ENCODE measurements around the gene NLGN1. TPM values are rescaled to one million over a fixed set of nuclear protein-coding genes. Genes with fewer than 3 reads are reported as not detected.

The NLGN1 gene
- total RNA-seq, 1 experiment from 2014 or later: not detected

GRCh38 chr3:173630849-173631248, 233.3 kb downstream of the NLGN1 start:
- H3K79me2 ChIP-seq (ENCODE audit: insufficient read depth, low read length): no peaks in the 10 kb centered on the region
- CTCF ChIA-PET: no interaction called here
- H3K4me2 ChIP-seq (ENCODE audit: low read length): no peak overlapping the region
- no peaks in the 10 kb centered on the region for H3K4me1 ChIP-seq (ENCODE audit: control insufficient read depth in 1 of 2, insufficient read depth in 2 of 2, low read length in 2 of 2)
- H3K27ac ChIP-seq (ENCODE audit: low read depth, low read length): no peak overlapping the region
- no peaks in the 10 kb centered on the region for H3K9me3 ChIP-seq (ENCODE audit: control insufficient read depth in 1 of 2, insufficient read depth in 1 of 2, low read depth in 1 of 2, low read length in 2 of 2)
- H3K27me3 ChIP-seq (ENCODE audit: insufficient read depth, low read length): no peaks in the 10 kb centered on the region
- H3K9ac ChIP-seq (ENCODE audit: low read length): no peak overlapping the region
- no peak overlapping the region for H3K4me3 ChIP-seq (replicated peaks in 1 of 2; ENCODE audit: low read depth in 1 of 2, low read length in 2 of 2)
- no peak for TF ChIP-seq RAD21 (IDR thresholded peaks at IDR 0.05; ENCODE audit: low read depth)
- TF ChIP-seq REST (IDR thresholded peaks at IDR 0.05; ENCODE audit: low read depth): no peak
- TF ChIP-seq ZNF274 (IDR thresholded peaks at IDR 0.05; ENCODE audit: low read depth, low read length): no peak
- TF ChIP-seq CTCF (IDR thresholded peaks at IDR 0.05 in 2 of 3, conservative IDR thresholded peaks at IDR 0.05 in 1 of 3; ENCODE audit: borderline replicate concordance in 1 of 3, insufficient read depth in 1 of 3, low read depth in 2 of 3, low read length in 2 of 3): no peak
- DNase-seq (ENCODE audit: low read depth, low spot score) (no peak), ATAC-seq (no peak)
- H3K36me3 ChIP-seq (ENCODE audit: control insufficient read depth in 1 of 2, insufficient read depth in 2 of 2, low read length in 2 of 2): no peaks in the 10 kb centered on the region
- POLR2A ChIA-PET: no interaction called here
- intact Hi-C loops (cut with micrococcal nuclease): no loop called here
- H3K9me2 ChIP-seq (ENCODE audit: insufficient read depth): no peaks in the 10 kb centered on the region
- H4K20me1 ChIP-seq (ENCODE audit: insufficient read depth): no peaks in the 10 kb centered on the region
- RAD21 ChIA-PET (ENCODE audit: low non-redundant PET in 1 of 2, low total read pairs in 2 of 2, uncharacterized antibody in 2 of 2, unreplicated experiment in 2 of 2): no interaction called here
- H2AFZ ChIP-seq (ENCODE audit: low read depth, low read length, poor library complexity, severe bottlenecking): no peak overlapping the region
- no TSS peak for BruUV-seq (replicated peaks)
